Loucy (cell line): ENCODE data around the gene SKI.

Source experiments
- H2AFZ ChIP-seq: fragments of 200-600 bp; sonication (generic); 2 replicates; pipeline ENCODE4 v1.6.0; 2016; ENCODE audit warnings: antibody characterized with exemption, mild to moderate bottlenecking, low read length, moderate library complexity
- H3F3A ChIP-seq: fragments of 200-600 bp; 2 replicates; pipeline ENCODE4 v1.6.0; 2016; ENCODE audit warnings: antibody characterized with exemption, low read depth, mild to moderate bottlenecking
- H3K27me3 ChIP-seq: fragments of 200-600 bp; sonication (generic); 2 replicates; pipeline ENCODE4 v1.6.1; 2014; ENCODE audit warnings: low read length, mild to moderate bottlenecking; ENCODE audit not compliant: insufficient read depth, poor library complexity, severe bottlenecking
- H3K36me3 ChIP-seq: fragments of 200-600 bp; sonication (generic); 2 replicates; pipeline ENCODE4 v1.6.1; 2016; ENCODE audit warnings: low read length; ENCODE audit not compliant: insufficient read depth
- H3K4me1 ChIP-seq: fragments of 200-600 bp; sonication (generic); 2 replicates; pipeline ENCODE4 v1.5.1; 2014; ENCODE audit warnings: low read length, mild to moderate bottlenecking; ENCODE audit not compliant: insufficient read depth, poor library complexity, severe bottlenecking
- H3K4me2 ChIP-seq: fragments of 200-600 bp; sonication (generic); 2 replicates; pipeline ENCODE4 v1.6.0; 2014; ENCODE audit warnings: antibody characterized with exemption, low read length, low read depth, mild to moderate bottlenecking; ENCODE audit not compliant: poor library complexity, severe bottlenecking
- H3K4me3 ChIP-seq: fragments of 200-600 bp; sonication (generic); 2 replicates; pipeline ENCODE4 v1.5.1; 2014; ENCODE audit warnings: low read length, mild to moderate bottlenecking, mixed read lengths; ENCODE audit not compliant: poor library complexity, severe bottlenecking
- H3K79me2 ChIP-seq: fragments of 200-600 bp; sonication (generic); 2 replicates; pipeline ENCODE4 v1.6.1; 2014; ENCODE audit warnings: low read length; ENCODE audit not compliant: insufficient read depth
- H3K9ac ChIP-seq: fragments of 200-600 bp; sonication (generic); 2 replicates; pipeline ENCODE4 v1.6.0; 2014; ENCODE audit warnings: mild to moderate bottlenecking, low read depth, low read length, moderate library complexity; ENCODE audit not compliant: poor library complexity, severe bottlenecking
- H3K9me2 ChIP-seq: fragments of 200-600 bp; sonication (generic); replicated peaks from 2 replicates; pipeline ENCODE4 v1.6.1; 2016; ENCODE audit warnings: low read depth, low read length, mixed read lengths
- H3K9me3 ChIP-seq: fragments of 200-600 bp; sonication (generic); 2 replicates; pipeline ENCODE4 v1.6.1; 2014; ENCODE audit warnings: mild to moderate bottlenecking, antibody characterized with exemption, low read length, low read depth; ENCODE audit not compliant: insufficient read depth
- H4K20me1 ChIP-seq: fragments of 200-600 bp; sonication (generic); 2 replicates; pipeline ENCODE4 v1.6.0; 2014; ENCODE audit warnings: antibody characterized with exemption, low read length, mild to moderate bottlenecking; ENCODE audit not compliant: insufficient read depth, poor library complexity, severe bottlenecking
- EZH2phosphoT487 ChIP-seq: fragments of 200-600 bp; IDR thresholded peaks from 2 replicates; pipeline ENCODE4 v1.6.1; 2018; ENCODE audit warnings: antibody characterized with exemption, mild to moderate bottlenecking, moderate library complexity, borderline replicate concordance
- TF ChIP-seq, protein P1 (sequence below): fragments of 200-600 bp; sonication (generic); conservative IDR thresholded peaks from 2 replicates; pipeline ENCODE4 v1.5.1; 2014; ENCODE audit warnings: mild to moderate bottlenecking, antibody characterized with exemption, low read length

Gene SKI

DNA sequence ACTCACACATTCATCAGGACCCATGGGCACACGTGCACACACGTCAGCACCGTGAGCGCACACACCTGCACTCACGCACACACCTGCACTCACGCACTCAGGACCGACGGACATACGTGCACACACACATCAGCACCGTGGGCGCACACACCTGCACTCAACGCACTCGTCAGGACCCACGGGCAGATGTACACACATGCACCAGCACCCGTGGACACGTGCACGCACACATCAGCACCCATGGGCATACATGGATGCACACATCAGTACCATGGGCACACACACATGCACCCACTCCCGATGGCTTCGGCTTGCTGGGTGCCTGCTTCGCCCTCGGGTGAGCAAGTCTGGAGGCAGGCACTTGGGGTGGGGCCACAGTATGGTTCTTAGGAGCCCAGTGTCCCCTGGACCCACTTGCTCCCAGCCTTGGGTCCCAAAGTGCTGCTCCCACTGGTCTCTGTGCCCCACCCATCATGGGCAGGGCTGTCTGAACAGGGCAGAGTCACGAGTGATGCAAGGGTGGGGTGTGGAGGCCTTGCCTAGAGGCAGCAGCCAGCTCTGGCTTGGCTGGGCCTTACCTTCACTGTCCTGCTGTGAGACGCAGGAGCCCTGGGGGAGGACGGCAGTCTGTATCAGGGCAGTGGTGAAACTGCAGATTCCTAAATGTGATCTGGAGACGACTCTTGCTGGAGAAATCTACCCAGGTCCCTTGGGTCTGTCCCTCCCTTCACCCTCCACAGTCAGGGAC is 49.8 kb downstream of the SKI start:
- H3K9me3 ChIP-seq = peaks cover 4% of the 10 kb centered on the region; the same call in 1 of the 2 replicates
- no peak overlapping the region for H3K4me2 ChIP-seq
- peaks cover 65% of the 10 kb centered on the region for H3K79me2 ChIP-seq
- H3F3A ChIP-seq = peaks cover 4% of the 10 kb centered on the region; the same call in 1 of the 2 replicates
- no peak for TF ChIP-seq EZH2phosphoT487
- TF ChIP-seq, protein P1, sequence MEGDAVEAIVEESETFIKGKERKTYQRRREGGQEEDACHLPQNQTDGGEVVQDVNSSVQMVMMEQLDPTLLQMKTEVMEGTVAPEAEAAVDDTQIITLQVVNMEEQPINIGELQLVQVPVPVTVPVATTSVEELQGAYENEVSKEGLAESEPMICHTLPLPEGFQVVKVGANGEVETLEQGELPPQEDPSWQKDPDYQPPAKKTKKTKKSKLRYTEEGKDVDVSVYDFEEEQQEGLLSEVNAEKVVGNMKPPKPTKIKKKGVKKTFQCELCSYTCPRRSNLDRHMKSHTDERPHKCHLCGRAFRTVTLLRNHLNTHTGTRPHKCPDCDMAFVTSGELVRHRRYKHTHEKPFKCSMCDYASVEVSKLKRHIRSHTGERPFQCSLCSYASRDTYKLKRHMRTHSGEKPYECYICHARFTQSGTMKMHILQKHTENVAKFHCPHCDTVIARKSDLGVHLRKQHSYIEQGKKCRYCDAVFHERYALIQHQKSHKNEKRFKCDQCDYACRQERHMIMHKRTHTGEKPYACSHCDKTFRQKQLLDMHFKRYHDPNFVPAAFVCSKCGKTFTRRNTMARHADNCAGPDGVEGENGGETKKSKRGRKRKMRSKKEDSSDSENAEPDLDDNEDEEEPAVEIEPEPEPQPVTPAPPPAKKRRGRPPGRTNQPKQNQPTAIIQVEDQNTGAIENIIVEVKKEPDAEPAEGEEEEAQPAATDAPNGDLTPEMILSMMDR = no peak
- H3K27me3 ChIP-seq = no peaks in the 10 kb centered on the region
- peaks cover 8% of the 10 kb centered on the region for H3K36me3 ChIP-seq
- H3K9ac ChIP-seq = no peak overlapping the region
- no peaks in the 10 kb centered on the region for H3K9me2 ChIP-seq
- peaks cover 51% of the 10 kb centered on the region for H3K4me1 ChIP-seq
- no peak overlapping the region for H2AFZ ChIP-seq
- no peak overlapping the region for H3K4me3 ChIP-seq
- peaks cover 10% of the 10 kb centered on the region for H4K20me1 ChIP-seq

DNA sequence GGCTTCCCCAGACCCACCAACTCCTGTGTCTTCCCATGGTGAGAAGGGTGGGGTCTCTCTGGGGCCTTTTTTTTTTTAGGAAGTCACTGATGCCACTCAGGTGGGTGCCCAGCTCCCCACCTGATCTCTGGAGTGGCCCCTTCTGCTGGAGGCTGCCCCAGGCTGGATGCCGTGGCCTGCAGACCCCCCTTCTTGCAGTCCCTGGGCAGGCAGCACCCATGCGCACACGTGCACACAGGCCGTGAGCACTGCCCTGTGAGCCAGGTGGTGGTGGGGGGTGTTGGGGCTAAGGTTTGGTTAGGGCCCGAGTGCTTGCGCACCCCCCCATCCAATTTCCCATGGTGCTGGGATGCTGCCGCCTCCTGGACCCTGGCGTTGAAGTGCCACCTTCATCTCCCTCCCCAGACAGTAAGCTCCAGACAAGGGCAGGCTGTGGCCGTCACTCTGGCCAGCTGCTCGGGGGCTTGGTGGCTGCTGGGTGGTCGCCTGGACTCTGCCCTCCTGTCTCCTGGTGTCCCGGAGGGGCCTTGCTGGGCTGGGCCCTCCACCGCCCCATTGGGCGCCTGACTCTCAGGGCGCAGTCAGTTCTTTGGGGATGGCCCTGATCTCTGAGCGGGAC is 50.6 kb downstream of the SKI start:
- H2AFZ ChIP-seq = no peak overlapping the region
- H3K4me2 ChIP-seq = peak overlapping the region; percentile 83
- H3K9me2 ChIP-seq = no peaks in the 10 kb centered on the region
- no peaks in the 10 kb centered on the region for H3K27me3 ChIP-seq
- H3K79me2 ChIP-seq = peaks cover 65% of the 10 kb centered on the region
- peak overlapping the region; percentile 28 for H3K9ac ChIP-seq
- H3K4me1 ChIP-seq = peaks cover 51% of the 10 kb centered on the region
- H3F3A ChIP-seq = peaks cover 4% of the 10 kb centered on the region; the same call in 1 of the 2 replicates
- H4K20me1 ChIP-seq = peaks cover 10% of the 10 kb centered on the region
- H3K4me3 ChIP-seq = peak overlapping the region; percentile 59
- peaks cover 8% of the 10 kb centered on the region for H3K36me3 ChIP-seq
- no peak for TF ChIP-seq EZH2phosphoT487
- TF ChIP-seq, protein P1 = no peak
- peaks cover 4% of the 10 kb centered on the region; the same call in 1 of the 2 replicates for H3K9me3 ChIP-seq

DNA sequence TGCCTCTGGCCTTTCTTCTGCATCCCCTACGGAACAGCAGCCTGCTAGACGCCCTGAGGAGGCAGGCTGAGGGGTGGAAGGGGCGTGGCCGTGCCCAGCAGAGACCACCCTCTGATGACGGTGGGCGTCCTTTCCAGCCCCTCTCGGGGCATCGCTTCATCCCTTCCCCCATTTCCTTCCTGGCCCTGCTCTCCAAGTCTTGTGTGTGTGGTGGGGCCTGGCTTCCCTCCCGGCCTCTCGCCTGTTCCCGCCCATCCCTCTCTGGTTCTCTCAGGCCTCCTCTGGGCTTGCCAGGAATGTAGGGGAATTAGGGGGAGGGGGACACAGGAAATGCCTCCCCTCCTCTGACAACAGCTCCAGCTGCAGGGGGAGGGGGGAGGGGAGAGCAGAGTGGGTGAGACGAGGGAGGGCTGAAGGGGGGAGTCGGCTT is 51.1 kb downstream of the SKI start:
- Histone ChIP-seq H2AFZ (no peak overlapping the region), H3K9ac (peak overlapping the region; percentile 67), H3K4me3 (peak overlapping the region; percentile 59), H3K4me2 (peak overlapping the region; percentile 83), H3K9me2 (no peaks in the 10 kb centered on the region), H4K20me1 (peaks cover 10% of the 10 kb centered on the region), H3K27me3 (no peaks in the 10 kb centered on the region), H3K9me3 (peaks cover 4% of the 10 kb centered on the region; the same call in 1 of the 2 replicates), H3K79me2 (peaks cover 64% of the 10 kb centered on the region), H3K4me1 (peaks cover 50% of the 10 kb centered on the region), H3K36me3 (peaks cover 8% of the 10 kb centered on the region), H3F3A (peaks cover 4% of the 10 kb centered on the region; the same call in 1 of the 2 replicates)
- TF ChIP-seq, protein P1 = no peak
- no peak for TF ChIP-seq EZH2phosphoT487
